SK-N-SH treated with all-trans-retinoic acid at 6 μM for 48 hours (cell line): ENCODE results near the gene FNDC3B.

ENCODE experiments used
- ATAC-seq: fragments of 200-7000 bp; cut with Tn5 transposase; 3 replicates; pipeline ENCODE4 v1.9.1; 2020; ENCODE audit warnings: mild to moderate bottlenecking, moderate library complexity
- ARNTL ChIP-seq: fragments of 450-650 bp; formaldehyde crosslinking; IDR thresholded peaks from 2 replicates; pipeline ENCODE4 v1.5.0; 2020; ENCODE audit warnings: low read depth, mild to moderate bottlenecking, moderate library complexity, borderline replicate concordance
- BACH2 ChIP-seq: fragments of 250-450 bp; sonication (Bioruptor Pico); IDR thresholded peaks from 2 replicates; pipeline ENCODE4 v1.9.0; 2021; ENCODE audit warnings: mild to moderate bottlenecking, borderline replicate concordance
- CREB5 ChIP-seq: fragments of 250-450 bp; sonication (Bioruptor Pico); IDR thresholded peaks from 2 replicates; pipeline ENCODE4 v1.5.1; 2020; ENCODE audit warnings: low read depth, mild to moderate bottlenecking, moderate library complexity
- CSDC2 ChIP-seq: fragments of 250-450 bp; sonication (Bioruptor Pico); IDR thresholded peaks from 2 replicates; pipeline ENCODE4 v1.5.0; 2020; ENCODE audit warnings: mild to moderate bottlenecking, moderate library complexity
- CSRNP3 ChIP-seq: fragments of 250-450 bp; sonication (Bioruptor Pico); IDR thresholded peaks from 2 replicates; pipeline ENCODE4 v1.5.1; 2021; ENCODE audit warnings: mild to moderate bottlenecking, moderate library complexity
- ESRRG ChIP-seq: fragments of 250-450 bp; sonication (Bioruptor Pico); IDR thresholded peaks from 2 replicates; pipeline ENCODE4 v1.6.1; 2021; ENCODE audit warnings: mild to moderate bottlenecking
- GLIS3 ChIP-seq: fragments of 250-450 bp; sonication (Bioruptor Pico); IDR thresholded peaks from 2 replicates; pipeline ENCODE4 v1.5.0; 2020; ENCODE audit warnings: mild to moderate bottlenecking, moderate library complexity
- ISL1 ChIP-seq: fragments of 250-450 bp; sonication (Bioruptor Pico); IDR thresholded peaks from 2 replicates; pipeline ENCODE4 v2.1.2; 2022; ENCODE audit warnings: mild to moderate bottlenecking, moderate library complexity
- PPARA ChIP-seq: fragments of 250-450 bp; sonication (Bioruptor Pico); IDR thresholded peaks from 2 replicates; pipeline ENCODE4 v1.5.0; 2020; ENCODE audit warnings: mild to moderate bottlenecking, borderline replicate concordance
- RARB ChIP-seq: fragments of 250-450 bp; sonication (Bioruptor Pico); IDR thresholded peaks from 2 replicates; pipeline ENCODE4 v1.8.0; 2021; ENCODE audit warnings: mild to moderate bottlenecking, moderate library complexity
- SNAI2 ChIP-seq: fragments of 250-450 bp; sonication (Bioruptor Pico); IDR thresholded peaks from 2 replicates; pipeline ENCODE4 v1.5.0; 2020; ENCODE audit warnings: mild to moderate bottlenecking, moderate library complexity
- TCF4 ChIP-seq: fragments of 250-450 bp; sonication (Bioruptor Pico); IDR thresholded peaks from 2 replicates; pipeline ENCODE4 v1.8.0; 2021; ENCODE audit warnings: mild to moderate bottlenecking, moderate library complexity, borderline replicate concordance
- TOX ChIP-seq: fragments of 250-450 bp; sonication (Bioruptor Pico); IDR thresholded peaks from 2 replicates; pipeline ENCODE4 v1.8.0; 2021; ENCODE audit warnings: mild to moderate bottlenecking, moderate library complexity, borderline replicate concordance
- ZC3H10 ChIP-seq: fragments of 250-450 bp; sonication (Bioruptor Pico); IDR thresholded peaks from 2 replicates; pipeline ENCODE4 v1.5.1; 2021; ENCODE audit warnings: mild to moderate bottlenecking, moderate library complexity
- ZFP3 ChIP-seq: fragments of 250-450 bp; sonication (Bioruptor Pico); IDR thresholded peaks from 2 replicates; pipeline ENCODE4 v1.5.0; 2020; ENCODE audit warnings: mild to moderate bottlenecking, moderate library complexity
- ZFP30 ChIP-seq: fragments of 450-650 bp; formaldehyde crosslinking; IDR thresholded peaks from 2 replicates; pipeline ENCODE4 v1.5.0; 2022; ENCODE audit warnings: mild to moderate bottlenecking, moderate library complexity
- ZNF565 ChIP-seq: fragments of 450-650 bp; formaldehyde crosslinking; conservative IDR thresholded peaks from 2 replicates; pipeline ENCODE4 v1.5.0; 2020; ENCODE audit warnings: low read depth, mild to moderate bottlenecking, moderate library complexity
- ZNF70 ChIP-seq: fragments of 450-650 bp; formaldehyde crosslinking; IDR thresholded peaks from 2 replicates; pipeline ENCODE4 v1.5.0; 2020; ENCODE audit warnings: mild to moderate bottlenecking, moderate library complexity
- ZNF8 ChIP-seq: fragments of 450-650 bp; formaldehyde crosslinking; IDR thresholded peaks from 2 replicates; pipeline ENCODE4 v1.5.0; 2020; ENCODE audit warnings: mild to moderate bottlenecking, moderate library complexity
- TF ChIP-seq, protein P1 (sequence below): fragments of 250-450 bp; sonication (Bioruptor Pico); IDR thresholded peaks from 2 replicates; pipeline ENCODE4 v1.5.0; 2020; ENCODE audit warnings: mild to moderate bottlenecking, moderate library complexity
- TF ChIP-seq, protein P2 (sequence below): fragments of 250-450 bp; sonication (Bioruptor Pico); IDR thresholded peaks from 2 replicates; pipeline ENCODE4 v1.8.0; 2020; ENCODE audit warnings: mild to moderate bottlenecking, moderate library complexity, borderline replicate concordance
- TF ChIP-seq, protein P3 (sequence below): fragments of 250-450 bp; sonication (Bioruptor Pico); IDR thresholded peaks from 2 replicates; pipeline ENCODE4 v1.8.0; 2021; ENCODE audit warnings: low read depth, mild to moderate bottlenecking, moderate library complexity, borderline replicate concordance

Gene FNDC3B

GRCh38 chr3:172087602-172088580, 48.5 kb downstream of the FNDC3B start:
- ATAC-seq = no peak
- no peak for TF ChIP-seq ESRRG
- TF ChIP-seq TOX (CRISPR knock-in tag) = no peak
- TF ChIP-seq, protein P1, sequence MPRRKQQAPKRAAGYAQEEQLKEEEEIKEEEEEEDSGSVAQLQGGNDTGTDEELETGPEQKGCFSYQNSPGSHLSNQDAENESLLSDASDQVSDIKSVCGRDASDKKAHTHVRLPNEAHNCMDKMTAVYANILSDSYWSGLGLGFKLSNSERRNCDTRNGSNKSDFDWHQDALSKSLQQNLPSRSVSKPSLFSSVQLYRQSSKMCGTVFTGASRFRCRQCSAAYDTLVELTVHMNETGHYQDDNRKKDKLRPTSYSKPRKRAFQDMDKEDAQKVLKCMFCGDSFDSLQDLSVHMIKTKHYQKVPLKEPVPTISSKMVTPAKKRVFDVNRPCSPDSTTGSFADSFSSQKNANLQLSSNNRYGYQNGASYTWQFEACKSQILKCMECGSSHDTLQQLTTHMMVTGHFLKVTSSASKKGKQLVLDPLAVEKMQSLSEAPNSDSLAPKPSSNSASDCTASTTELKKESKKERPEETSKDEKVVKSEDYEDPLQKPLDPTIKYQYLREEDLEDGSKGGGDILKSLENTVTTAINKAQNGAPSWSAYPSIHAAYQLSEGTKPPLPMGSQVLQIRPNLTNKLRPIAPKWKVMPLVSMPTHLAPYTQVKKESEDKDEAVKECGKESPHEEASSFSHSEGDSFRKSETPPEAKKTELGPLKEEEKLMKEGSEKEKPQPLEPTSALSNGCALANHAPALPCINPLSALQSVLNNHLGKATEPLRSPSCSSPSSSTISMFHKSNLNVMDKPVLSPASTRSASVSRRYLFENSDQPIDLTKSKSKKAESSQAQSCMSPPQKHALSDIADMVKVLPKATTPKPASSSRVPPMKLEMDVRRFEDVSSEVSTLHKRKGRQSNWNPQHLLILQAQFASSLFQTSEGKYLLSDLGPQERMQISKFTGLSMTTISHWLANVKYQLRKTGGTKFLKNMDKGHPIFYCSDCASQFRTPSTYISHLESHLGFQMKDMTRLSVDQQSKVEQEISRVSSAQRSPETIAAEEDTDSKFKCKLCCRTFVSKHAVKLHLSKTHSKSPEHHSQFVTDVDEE (CRISPR knock-in tag) = no peak
- no peak for TF ChIP-seq ZNF70 (CRISPR knock-in tag)
- TF ChIP-seq SNAI2 (CRISPR knock-in tag) = no peak
- no peak for TF ChIP-seq ZC3H10 (CRISPR knock-in tag)
- TF ChIP-seq ISL1 (CRISPR knock-in tag) = no peak
- no peak for TF ChIP-seq GLIS3 (CRISPR knock-in tag)
- TF ChIP-seq BACH2 = no peak
- no peak for TF ChIP-seq CREB5 (CRISPR knock-in tag)
- TF ChIP-seq, protein P2, sequence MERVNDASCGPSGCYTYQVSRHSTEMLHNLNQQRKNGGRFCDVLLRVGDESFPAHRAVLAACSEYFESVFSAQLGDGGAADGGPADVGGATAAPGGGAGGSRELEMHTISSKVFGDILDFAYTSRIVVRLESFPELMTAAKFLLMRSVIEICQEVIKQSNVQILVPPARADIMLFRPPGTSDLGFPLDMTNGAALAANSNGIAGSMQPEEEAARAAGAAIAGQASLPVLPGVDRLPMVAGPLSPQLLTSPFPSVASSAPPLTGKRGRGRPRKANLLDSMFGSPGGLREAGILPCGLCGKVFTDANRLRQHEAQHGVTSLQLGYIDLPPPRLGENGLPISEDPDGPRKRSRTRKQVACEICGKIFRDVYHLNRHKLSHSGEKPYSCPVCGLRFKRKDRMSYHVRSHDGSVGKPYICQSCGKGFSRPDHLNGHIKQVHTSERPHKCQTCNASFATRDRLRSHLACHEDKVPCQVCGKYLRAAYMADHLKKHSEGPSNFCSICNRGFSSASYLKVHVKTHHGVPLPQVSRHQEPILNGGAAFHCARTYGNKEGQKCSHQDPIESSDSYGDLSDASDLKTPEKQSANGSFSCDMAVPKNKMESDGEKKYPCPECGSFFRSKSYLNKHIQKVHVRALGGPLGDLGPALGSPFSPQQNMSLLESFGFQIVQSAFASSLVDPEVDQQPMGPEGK (CRISPR knock-in tag) = no peak
- no peak for TF ChIP-seq CSDC2
- TF ChIP-seq, protein P3, sequence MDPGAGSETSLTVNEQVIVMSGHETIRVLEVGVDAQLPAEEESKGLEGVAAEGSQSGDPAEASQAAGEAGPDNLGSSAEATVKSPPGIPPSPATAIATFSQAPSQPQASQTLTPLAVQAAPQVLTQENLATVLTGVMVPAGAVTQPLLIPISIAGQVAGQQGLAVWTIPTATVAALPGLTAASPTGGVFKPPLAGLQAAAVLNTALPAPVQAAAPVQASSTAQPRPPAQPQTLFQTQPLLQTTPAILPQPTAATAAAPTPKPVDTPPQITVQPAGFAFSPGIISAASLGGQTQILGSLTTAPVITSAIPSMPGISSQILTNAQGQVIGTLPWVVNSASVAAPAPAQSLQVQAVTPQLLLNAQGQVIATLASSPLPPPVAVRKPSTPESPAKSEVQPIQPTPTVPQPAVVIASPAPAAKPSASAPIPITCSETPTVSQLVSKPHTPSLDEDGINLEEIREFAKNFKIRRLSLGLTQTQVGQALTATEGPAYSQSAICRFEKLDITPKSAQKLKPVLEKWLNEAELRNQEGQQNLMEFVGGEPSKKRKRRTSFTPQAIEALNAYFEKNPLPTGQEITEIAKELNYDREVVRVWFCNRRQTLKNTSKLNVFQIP (CRISPR knock-in tag) = no peak
- no peak for TF ChIP-seq RARB
- no peak for TF ChIP-seq CSRNP3 (CRISPR knock-in tag)

GRCh38 chr3:172089250-172089649, 49.9 kb downstream of the FNDC3B start:
- TF ChIP-seq CSRNP3 (CRISPR knock-in tag) (no peak), BACH2 (no peak), CSDC2 (no peak), ZNF70 (CRISPR knock-in tag) (no peak), ZNF565 (CRISPR knock-in tag) (no peak), ARNTL (CRISPR knock-in tag) (no peak), ZFP30 (CRISPR knock-in tag) (no peak), ZNF8 (CRISPR knock-in tag) (no peak), ZFP3 (CRISPR knock-in tag) (no peak), ISL1 (CRISPR knock-in tag) (no peak), CREB5 (CRISPR knock-in tag) (no peak), PPARA (CRISPR knock-in tag) (no peak), TCF4 (no peak)
- TF ChIP-seq, protein P2 (CRISPR knock-in tag) = no peak
- TF ChIP-seq, protein P3 (CRISPR knock-in tag) = no peak
- ATAC-seq = no peak
